K562 (cell line): ENCODE data around the gene USF2. TPM values are rescaled to one million over a fixed set of nuclear protein-coding genes. Genes with fewer than 3 reads are reported as not detected.
A peak's percentile ranks its signal among the peaks of the same experiment; 100 is the strongest.

Source experiments
- ATF1 ChIP-seq, 2 experiments: fragments of 450-650 bp in 1 of 2; IDR thresholded peaks; 2 replicates each; pipeline ENCODE4 v1.6.1; 2016; ENCODE audit warnings: missing compliant biosample characterization in 1 of 2, missing genetic modification characterization in 1 of 2
- BACH1 ChIP-seq: fragments of 200-800 bp; sonication (Bioruptor generic); IDR thresholded peaks from 2 replicates; pipeline ENCODE4 v1.6.1; 2016; ENCODE audit warnings: missing genetic modification characterization, missing compliant biosample characterization
- CC2D1A ChIP-seq: fragments of 450-650 bp; IDR thresholded peaks from 2 replicates; pipeline ENCODE4 v1.6.1; 2017; ENCODE audit warnings: mild to moderate bottlenecking
- CTBP1 ChIP-seq: fragments of 450-650 bp; IDR thresholded peaks from 2 replicates; pipeline ENCODE4 v1.6.1; 2016; ENCODE audit warnings: borderline replicate concordance
- ELF4 ChIP-seq: fragments of 450-650 bp; formaldehyde crosslinking; IDR thresholded peaks from 2 replicates; pipeline ENCODE4 v1.4.0; 2022; ENCODE audit warnings: missing genetic modification characterization
- HDAC2 ChIP-seq: fragments of 450-650 bp; IDR thresholded peaks from 2 replicates; pipeline ENCODE4 v1.6.1; 2016; ENCODE audit warnings: mild to moderate bottlenecking
- HLTF ChIP-seq: fragments of 450-650 bp; IDR thresholded peaks from 2 replicates; pipeline ENCODE4 v1.6.1; 2016
- IFI16 ChIP-seq: fragments of 250-450 bp; sonication (Bioruptor Pico); IDR thresholded peaks from 2 replicates; pipeline ENCODE4 v2.1.2; 2022; ENCODE audit warnings: mild to moderate bottlenecking, inconsistent platforms
- KLF6 ChIP-seq: fragments of 250-450 bp; sonication (Bioruptor Pico); IDR thresholded peaks from 2 replicates; pipeline ENCODE4 v1.4.0; 2020; ENCODE audit warnings: mild to moderate bottlenecking, moderate library complexity, borderline replicate concordance
- MEIS2 ChIP-seq: fragments of 450-650 bp; IDR thresholded peaks from 2 replicates; pipeline ENCODE4 v1.6.1; 2014; ENCODE audit warnings: mild to moderate bottlenecking; ENCODE audit not compliant: partially characterized antibody
- MIER1 ChIP-seq: fragments of 450-650 bp; IDR thresholded peaks from 2 replicates; pipeline ENCODE4 v1.6.1; 2016; ENCODE audit warnings: antibody characterized with exemption, mild to moderate bottlenecking, low read depth
- PML ChIP-seq: IDR thresholded peaks from 2 replicates; pipeline ENCODE4 v1.6.1; 2012; ENCODE audit warnings: low read length, inconsistent platforms
- RAD21 ChIP-seq, 2 experiments: fragments of 250-450 bp in 1 of 2; fragments of 450-650 bp in 1 of 2; sonication (Bioruptor Pico) in 1 of 2; formaldehyde crosslinking in 1 of 2; IDR thresholded peaks in 1 of 2; conservative IDR thresholded peaks in 1 of 2; 2 replicates each; pipeline versions ENCODE4 v1.4.0 to v1.8.0; 2020 to 2022; ENCODE audit warnings: mild to moderate bottlenecking in 2 of 2, moderate library complexity in 1 of 2
- TFAM ChIP-seq: fragments of 250-450 bp; sonication (Bioruptor Pico); conservative IDR thresholded peaks from 2 replicates; pipeline ENCODE4 v1.5.0; 2021; ENCODE audit warnings: mild to moderate bottlenecking, moderate library complexity
- ZNF23 ChIP-seq: fragments of 250-450 bp; sonication (Bioruptor Pico); IDR thresholded peaks from 2 replicates; pipeline ENCODE4 v1.4.0; 2020; ENCODE audit warnings: mild to moderate bottlenecking
- ZNF384 ChIP-seq: IDR thresholded peaks from 2 replicates; pipeline ENCODE4 v1.6.1; 2012; ENCODE audit warnings: low read depth, low read length, improper control_type of control experiment
- ZNF644 ChIP-seq: fragments of 200-800 bp; sonication (Bioruptor generic); IDR thresholded peaks from 2 replicates; pipeline ENCODE4 v1.6.1; 2016; ENCODE audit warnings: low read depth, missing genetic modification characterization, missing compliant biosample characterization
- ZNF699 ChIP-seq: fragments of 250-450 bp; sonication (Bioruptor Pico); IDR thresholded peaks from 2 replicates; pipeline ENCODE4 v1.8.0; 2021; ENCODE audit warnings: mild to moderate bottlenecking, moderate library complexity; ENCODE audit not compliant: insufficient replicate concordance
- polyA plus RNA-seq, 8 experiments: library from polyadenylated mRNA; depleted of rRNA in 4 of 8; stranded (reverse) in 5 of 8; unstranded in 3 of 8; fragments of >200 nt; fragmentation: Nextera tagmentation in 2 of 8; fragmentation: Illumina TruSeq in 1 of 8; extraction: Ambion mirVana in 2 of 8; extraction: Trizol in 1 of 8; gene quantifications; 2 replicates each; pipeline versions ENCODE4 v1.2.1 to v1.2.3, GENCODE V29; 2011 to 2014; ENCODE audit warnings: inconsistent platforms in 1 of 8, missing spikeins in 1 of 8
- total RNA-seq, 7 experiments: library from RNA; depleted of rRNA in 6 of 7; stranded (reverse); fragments of >200 nt in 6 of 7; fragmentation: Illumina TruSeq in 2 of 7; extraction: Trizol in 2 of 7; gene quantifications; 2 replicates each; pipeline versions ENCODE4 v1.2.1 to v1.2.3, GENCODE V29; 2011 to 2021; ENCODE audit warnings: low replicate concordance in 1 of 7
- TF ChIP-seq, protein P1 (sequence below), 3 experiments: IDR thresholded peaks in 2 of 3; conservative IDR thresholded peaks in 1 of 3; 2 replicates each; pipeline ENCODE4 v1.5.1; 2011 to 2012; ENCODE audit warnings: low read length in 3 of 3, mild to moderate bottlenecking in 3 of 3, control low read depth in 2 of 3, improper control_type of control experiment in 1 of 3, inconsistent platforms in 1 of 3, low read depth in 1 of 3, mixed read lengths in 1 of 3, moderate library complexity in 1 of 3; ENCODE audit not compliant: insufficient read depth in 2 of 3
- TF ChIP-seq, protein P2 (sequence below): fragments of 450-650 bp; formaldehyde crosslinking; IDR thresholded peaks from 2 replicates; pipeline ENCODE4 v1.4.0; 2020; ENCODE audit warnings: mild to moderate bottlenecking, moderate library complexity
- TF ChIP-seq, protein P3 (sequence below), 2 experiments: fragments of 450-650 bp in 1 of 2; sonication (generic) in 1 of 2; formaldehyde crosslinking in 1 of 2; IDR thresholded peaks in 1 of 2; conservative IDR thresholded peaks in 1 of 2; 2 replicates each; pipeline versions ENCODE4 v1.6.1 to v1.8.1; 2016 to 2023; ENCODE audit warnings: mild to moderate bottlenecking in 2 of 2, moderate library complexity in 2 of 2, inconsistent platforms in 1 of 2, missing genetic modification reagents in 1 of 2
- TF ChIP-seq, protein P4 (sequence below): fragments of 250-450 bp; sonication (Bioruptor Pico); IDR thresholded peaks from 2 replicates; pipeline ENCODE4 v1.8.0; 2022; ENCODE audit warnings: inconsistent platforms

USF2 gene
- total and polyA plus RNA-seq, 9 of the 15 experiments (the other 6 are each of a cell fraction or from before 2014, with no cell fraction given) = 0.27 to 93.7 (median 58.4) TPM

DNA sequence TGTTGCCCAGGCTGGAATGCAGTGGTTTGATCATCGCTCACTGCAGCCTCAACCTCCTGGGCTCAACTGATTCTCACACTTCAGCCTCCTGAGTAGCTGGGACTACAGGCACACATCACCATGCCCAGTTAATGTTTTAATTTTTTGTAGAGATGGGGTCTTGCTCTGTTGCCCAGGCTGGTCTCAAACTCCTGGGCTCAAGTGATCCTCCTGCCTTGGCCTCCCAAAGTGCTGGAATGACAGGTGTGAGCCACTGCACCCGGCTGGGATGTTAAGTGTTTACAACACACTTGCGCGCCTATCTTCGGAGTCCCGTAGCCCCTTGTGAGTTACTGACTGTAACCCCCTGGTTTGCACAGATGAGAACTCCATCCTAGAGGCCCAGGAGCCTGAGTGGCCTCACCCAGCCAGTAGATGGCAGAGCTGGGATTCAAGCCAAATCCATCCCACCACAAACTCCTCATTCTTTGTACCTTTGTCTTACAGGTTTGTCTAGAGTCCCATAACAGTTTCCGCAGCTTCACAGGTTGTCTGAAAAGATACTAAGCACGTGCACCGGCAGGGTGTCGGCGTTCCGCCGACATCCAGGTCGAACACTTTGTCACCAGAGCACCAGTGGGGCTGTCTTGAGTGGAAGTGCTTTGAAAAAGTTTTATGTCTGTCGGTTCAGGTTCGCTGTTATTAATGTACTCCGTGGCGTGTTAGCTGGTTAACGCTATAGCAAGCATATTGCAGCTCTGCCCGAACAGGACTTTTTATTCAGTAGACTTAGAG, 37.9 kb downstream of the USF2 start (continued):
- TF ChIP-seq, protein P1, sequence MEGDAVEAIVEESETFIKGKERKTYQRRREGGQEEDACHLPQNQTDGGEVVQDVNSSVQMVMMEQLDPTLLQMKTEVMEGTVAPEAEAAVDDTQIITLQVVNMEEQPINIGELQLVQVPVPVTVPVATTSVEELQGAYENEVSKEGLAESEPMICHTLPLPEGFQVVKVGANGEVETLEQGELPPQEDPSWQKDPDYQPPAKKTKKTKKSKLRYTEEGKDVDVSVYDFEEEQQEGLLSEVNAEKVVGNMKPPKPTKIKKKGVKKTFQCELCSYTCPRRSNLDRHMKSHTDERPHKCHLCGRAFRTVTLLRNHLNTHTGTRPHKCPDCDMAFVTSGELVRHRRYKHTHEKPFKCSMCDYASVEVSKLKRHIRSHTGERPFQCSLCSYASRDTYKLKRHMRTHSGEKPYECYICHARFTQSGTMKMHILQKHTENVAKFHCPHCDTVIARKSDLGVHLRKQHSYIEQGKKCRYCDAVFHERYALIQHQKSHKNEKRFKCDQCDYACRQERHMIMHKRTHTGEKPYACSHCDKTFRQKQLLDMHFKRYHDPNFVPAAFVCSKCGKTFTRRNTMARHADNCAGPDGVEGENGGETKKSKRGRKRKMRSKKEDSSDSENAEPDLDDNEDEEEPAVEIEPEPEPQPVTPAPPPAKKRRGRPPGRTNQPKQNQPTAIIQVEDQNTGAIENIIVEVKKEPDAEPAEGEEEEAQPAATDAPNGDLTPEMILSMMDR (IDR thresholded peaks at IDR 0.05 in 2 of 3, conservative IDR thresholded peaks at IDR 0.05 in 1 of 3; ENCODE audit: insufficient read depth in 2 of 3, low read depth in 1 of 3, low read length in 3 of 3) = peak; percentile 54 to 57 (median 55); a peak in 5 of 6 replicates
- peak in 1 of 2 experiments; percentile 53; a peak in 2 of 4 replicates for TF ChIP-seq RAD21 (CRISPR knock-in tag; conservative IDR thresholded peaks at IDR 0.05 in 1 of 2, IDR thresholded peaks at IDR 0.05 in 1 of 2)
- no peak; the same call in 1 of the 2 replicates for TF ChIP-seq CC2D1A
- no peak for TF ChIP-seq TFAM (CRISPR knock-in tag)
- TF ChIP-seq ELF4 (CRISPR knock-in tag) = no peak
- no peak for TF ChIP-seq ZNF384
- TF ChIP-seq ZNF644 (tag) = no peak
- TF ChIP-seq, protein P2, sequence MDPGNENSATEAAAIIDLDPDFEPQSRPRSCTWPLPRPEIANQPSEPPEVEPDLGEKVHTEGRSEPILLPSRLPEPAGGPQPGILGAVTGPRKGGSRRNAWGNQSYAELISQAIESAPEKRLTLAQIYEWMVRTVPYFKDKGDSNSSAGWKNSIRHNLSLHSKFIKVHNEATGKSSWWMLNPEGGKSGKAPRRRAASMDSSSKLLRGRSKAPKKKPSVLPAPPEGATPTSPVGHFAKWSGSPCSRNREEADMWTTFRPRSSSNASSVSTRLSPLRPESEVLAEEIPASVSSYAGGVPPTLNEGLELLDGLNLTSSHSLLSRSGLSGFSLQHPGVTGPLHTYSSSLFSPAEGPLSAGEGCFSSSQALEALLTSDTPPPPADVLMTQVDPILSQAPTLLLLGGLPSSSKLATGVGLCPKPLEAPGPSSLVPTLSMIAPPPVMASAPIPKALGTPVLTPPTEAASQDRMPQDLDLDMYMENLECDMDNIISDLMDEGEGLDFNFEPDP (CRISPR knock-in tag) = no peak
- TF ChIP-seq MEIS2 = no peak
- TF ChIP-seq HLTF = peak; percentile 68; the same call in 1 of the 2 replicates
- 0 out of 2 replicates have a peak, but pooled peaks have one; percentile 22 for TF ChIP-seq KLF6 (CRISPR knock-in tag)
- TF ChIP-seq ZNF23 (CRISPR knock-in tag) = no peak
- TF ChIP-seq PML = no peak
- peak; percentile 25; the same call in 1 of the 2 replicates for TF ChIP-seq IFI16 (CRISPR knock-in tag)
- no peak; the same call in 1 of the 2 replicates for TF ChIP-seq BACH1 (tag)
- TF ChIP-seq HDAC2 = peak; percentile 83
- peak; percentile 39; the same call in 1 of the 2 replicates for TF ChIP-seq CTBP1
- no peak for TF ChIP-seq ATF1 (CRISPR knock-in tag; IDR thresholded peaks at IDR 0.05)
- TF ChIP-seq ATF1 (tag; IDR thresholded peaks at IDR 0.05) = no peak
- TF ChIP-seq, protein P3, sequence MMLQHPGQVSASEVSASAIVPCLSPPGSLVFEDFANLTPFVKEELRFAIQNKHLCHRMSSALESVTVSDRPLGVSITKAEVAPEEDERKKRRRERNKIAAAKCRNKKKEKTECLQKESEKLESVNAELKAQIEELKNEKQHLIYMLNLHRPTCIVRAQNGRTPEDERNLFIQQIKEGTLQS (IDR thresholded peaks at IDR 0.05) = 0 out of 2 replicates have a peak, but pooled peaks have one; percentile 40
- TF ChIP-seq, protein P3 (CRISPR knock-in tag; conservative IDR thresholded peaks at IDR 0.05) = no peak
- TF ChIP-seq MIER1 = 0 out of 2 replicates have a peak, but pooled peaks have one; percentile 55
- no peak for TF ChIP-seq ZNF699 (CRISPR knock-in tag)
- TF ChIP-seq, protein P4, sequence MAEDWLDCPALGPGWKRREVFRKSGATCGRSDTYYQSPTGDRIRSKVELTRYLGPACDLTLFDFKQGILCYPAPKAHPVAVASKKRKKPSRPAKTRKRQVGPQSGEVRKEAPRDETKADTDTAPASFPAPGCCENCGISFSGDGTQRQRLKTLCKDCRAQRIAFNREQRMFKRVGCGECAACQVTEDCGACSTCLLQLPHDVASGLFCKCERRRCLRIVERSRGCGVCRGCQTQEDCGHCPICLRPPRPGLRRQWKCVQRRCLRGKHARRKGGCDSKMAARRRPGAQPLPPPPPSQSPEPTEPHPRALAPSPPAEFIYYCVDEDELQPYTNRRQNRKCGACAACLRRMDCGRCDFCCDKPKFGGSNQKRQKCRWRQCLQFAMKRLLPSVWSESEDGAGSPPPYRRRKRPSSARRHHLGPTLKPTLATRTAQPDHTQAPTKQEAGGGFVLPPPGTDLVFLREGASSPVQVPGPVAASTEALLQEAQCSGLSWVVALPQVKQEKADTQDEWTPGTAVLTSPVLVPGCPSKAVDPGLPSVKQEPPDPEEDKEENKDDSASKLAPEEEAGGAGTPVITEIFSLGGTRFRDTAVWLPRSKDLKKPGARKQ (CRISPR knock-in tag) = 0 out of 2 replicates have a peak, but pooled peaks have one; percentile 57
